ENCODE results near the gene LHX3. TPM values are rescaled to one million over a fixed set of nuclear protein-coding genes. Genes with fewer than 3 reads are reported as not detected.

The LHX3 gene
- total RNA-seq, 1 experiment from 2014 or later, result 0.11 TPM

- CTCF ChIA-PET, result no interaction called here
- intact Hi-C loops (cut with micrococcal nuclease; ENCODE audit: unreplicated experiment), result no loop called here
- POLR2A ChIA-PET (ENCODE audit: low non-redundant PET), result no interaction called here
- Histone ChIP-seq H3K9me3 (ENCODE audit: low read depth, low read length, poor library complexity, severe bottlenecking) (no peaks in the 10 kb centered on the region), H3K4me3 (ENCODE audit: low read depth, low read length, poor library complexity, severe bottlenecking) (no peak overlapping the region), H3K4me1 (ENCODE audit: insufficient read depth, low read length, poor library complexity, severe bottlenecking) (no peaks in the 10 kb centered on the region), H3K27ac (ENCODE audit: low read depth, low read length, poor library complexity, severe bottlenecking) (no peak overlapping the region), H3K27me3 (replicated peaks; ENCODE audit: insufficient read depth, low read depth, low read length, poor library complexity) (peaks cover 98% of the 10 kb centered on the region), H3K36me3 (ENCODE audit: insufficient read depth, low read length, poor library complexity, severe bottlenecking) (no peaks in the 10 kb centered on the region)
- DNase-seq (ENCODE audit: low spot score), result no peak
- TF ChIP-seq EZH2 (IDR thresholded peaks at IDR 0.05; ENCODE audit: borderline replicate concordance, low read depth, low read length, poor library complexity, severe bottlenecking), result peak; percentile 99
- TF ChIP-seq, protein P1, sequence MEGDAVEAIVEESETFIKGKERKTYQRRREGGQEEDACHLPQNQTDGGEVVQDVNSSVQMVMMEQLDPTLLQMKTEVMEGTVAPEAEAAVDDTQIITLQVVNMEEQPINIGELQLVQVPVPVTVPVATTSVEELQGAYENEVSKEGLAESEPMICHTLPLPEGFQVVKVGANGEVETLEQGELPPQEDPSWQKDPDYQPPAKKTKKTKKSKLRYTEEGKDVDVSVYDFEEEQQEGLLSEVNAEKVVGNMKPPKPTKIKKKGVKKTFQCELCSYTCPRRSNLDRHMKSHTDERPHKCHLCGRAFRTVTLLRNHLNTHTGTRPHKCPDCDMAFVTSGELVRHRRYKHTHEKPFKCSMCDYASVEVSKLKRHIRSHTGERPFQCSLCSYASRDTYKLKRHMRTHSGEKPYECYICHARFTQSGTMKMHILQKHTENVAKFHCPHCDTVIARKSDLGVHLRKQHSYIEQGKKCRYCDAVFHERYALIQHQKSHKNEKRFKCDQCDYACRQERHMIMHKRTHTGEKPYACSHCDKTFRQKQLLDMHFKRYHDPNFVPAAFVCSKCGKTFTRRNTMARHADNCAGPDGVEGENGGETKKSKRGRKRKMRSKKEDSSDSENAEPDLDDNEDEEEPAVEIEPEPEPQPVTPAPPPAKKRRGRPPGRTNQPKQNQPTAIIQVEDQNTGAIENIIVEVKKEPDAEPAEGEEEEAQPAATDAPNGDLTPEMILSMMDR (conservative IDR thresholded peaks at IDR 0.05; ENCODE audit: low read depth, low read length), result no peak
- BruUV-seq (replicated peaks), result no TSS peak
These were observed 5.3 kb downstream of the LHX3 start for GRCh38 chr9:136199391-136200288.

GRCh38 chr9:136198605-136199083, 6.3 kb downstream of the LHX3 start:
- CTCF ChIA-PET, result no interaction called here
- no peak for DNase-seq (ENCODE audit: low spot score)

DNA sequence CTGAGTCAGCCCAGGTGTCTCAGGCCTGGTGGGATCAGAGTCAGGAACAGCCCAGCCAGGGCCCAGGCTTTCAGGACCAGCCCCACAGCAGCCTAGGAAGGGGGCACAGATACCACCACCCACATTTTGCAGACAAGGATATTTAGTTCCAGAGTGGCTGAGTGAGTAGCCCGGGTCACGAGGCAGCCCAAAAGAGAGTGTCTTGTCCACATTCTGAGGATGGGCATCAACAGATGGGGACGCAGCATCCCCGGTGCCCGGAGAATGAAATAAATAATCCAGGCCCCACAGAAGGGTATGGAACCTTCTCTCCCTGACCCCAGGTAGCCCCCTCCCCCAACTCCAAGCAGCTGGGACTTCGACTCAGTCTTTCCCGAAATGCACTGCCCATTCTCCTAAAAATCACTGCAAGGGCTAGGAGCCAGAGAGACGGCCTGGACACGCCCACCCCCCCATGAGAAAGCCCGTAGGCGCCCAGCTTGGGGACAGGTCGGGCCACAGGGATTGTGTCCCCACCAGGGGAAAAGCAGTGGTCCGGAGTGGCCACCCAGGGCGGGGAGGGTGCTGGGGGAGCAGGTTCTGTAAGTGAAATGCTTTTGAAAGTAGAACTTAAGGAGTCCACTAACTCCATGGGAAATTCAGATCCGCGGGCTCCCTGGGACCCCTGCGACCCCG, 6.9 kb downstream of the LHX3 start:
- Histone ChIP-seq H3K36me3 (ENCODE audit: insufficient read depth, low read length, poor library complexity, severe bottlenecking) (no peaks in the 10 kb centered on the region), H3K9me3 (ENCODE audit: low read depth, low read length, poor library complexity, severe bottlenecking) (no peaks in the 10 kb centered on the region), H3K27me3 (replicated peaks; ENCODE audit: insufficient read depth, low read depth, low read length, poor library complexity) (peaks cover 98% of the 10 kb centered on the region), H3K4me1 (ENCODE audit: insufficient read depth, low read length, poor library complexity, severe bottlenecking) (peaks cover 5% of the 10 kb centered on the region), H3K27ac (ENCODE audit: low read depth, low read length, poor library complexity, severe bottlenecking) (no peak overlapping the region), H3K4me3 (ENCODE audit: low read depth, low read length, poor library complexity, severe bottlenecking) (no peak overlapping the region)
- intact Hi-C loops (cut with micrococcal nuclease; ENCODE audit: unreplicated experiment), result no loop called here
- DNase-seq (ENCODE audit: low spot score), result no peak
- peak; percentile 97 for TF ChIP-seq EZH2 (IDR thresholded peaks at IDR 0.05; ENCODE audit: borderline replicate concordance, low read depth, low read length, poor library complexity, severe bottlenecking)
- TF ChIP-seq, protein P1 (conservative IDR thresholded peaks at IDR 0.05; ENCODE audit: low read depth, low read length), result no peak
- CTCF ChIA-PET, result no interaction called here
- POLR2A ChIA-PET (ENCODE audit: low non-redundant PET), result no interaction called here
- BruUV-seq (replicated peaks), result no TSS peak

More at GRCh38 chr9:136198605-136199083, 6.3 kb downstream of the LHX3 start:
- Histone ChIP-seq H3K36me3 (ENCODE audit: insufficient read depth, low read length, poor library complexity, severe bottlenecking) (no peaks in the 10 kb centered on the region), H3K9me3 (ENCODE audit: low read depth, low read length, poor library complexity, severe bottlenecking) (no peaks in the 10 kb centered on the region), H3K4me3 (ENCODE audit: low read depth, low read length, poor library complexity, severe bottlenecking) (no peak overlapping the region), H3K27me3 (replicated peaks; ENCODE audit: insufficient read depth, low read depth, low read length, poor library complexity) (peaks cover 98% of the 10 kb centered on the region), H3K27ac (ENCODE audit: low read depth, low read length, poor library complexity, severe bottlenecking) (no peak overlapping the region), H3K4me1 (ENCODE audit: insufficient read depth, low read length, poor library complexity, severe bottlenecking) (no peaks in the 10 kb centered on the region)
- BruUV-seq (replicated peaks), result no TSS peak
- TF ChIP-seq EZH2 (IDR thresholded peaks at IDR 0.05; ENCODE audit: borderline replicate concordance, low read depth, low read length, poor library complexity, severe bottlenecking), result peak; percentile 83
- TF ChIP-seq, protein P1 (conservative IDR thresholded peaks at IDR 0.05; ENCODE audit: low read depth, low read length), result no peak
- POLR2A ChIA-PET (ENCODE audit: low non-redundant PET), result no interaction called here
- intact Hi-C loops (cut with micrococcal nuclease; ENCODE audit: unreplicated experiment), result no loop called here

Data from A673 (cell line).